ENCODE results near the gene RXRA.

DNA sequence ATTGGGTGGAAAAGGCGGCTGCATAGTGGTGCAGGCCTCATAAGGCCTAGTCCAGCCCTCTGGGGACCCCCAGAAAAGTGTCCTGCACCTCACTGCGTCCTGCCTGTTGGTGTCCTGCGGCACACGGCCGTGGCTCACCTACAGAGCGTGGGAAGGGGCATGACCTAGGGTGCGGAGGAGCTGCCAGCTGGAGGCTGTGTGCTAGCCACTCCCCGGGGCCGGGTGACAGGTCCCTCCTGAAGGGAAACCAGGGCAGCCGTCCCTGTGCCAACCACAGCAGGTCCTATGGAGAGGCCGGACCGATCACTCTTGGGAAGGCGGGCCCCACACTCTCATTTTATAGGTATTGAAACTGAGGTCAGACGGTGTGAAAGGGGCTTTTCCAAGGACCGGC is 150.7 kb downstream of the RXRA start:
- TF ChIP-seq POLR2AphosphoS5 (IDR thresholded peaks at IDR 0.05; ENCODE audit: low read depth) (no peak), REST (IDR thresholded peaks at IDR 0.05; ENCODE audit: insufficient replicate concordance, low read depth) (no peak)
- TF ChIP-seq, protein P1, sequence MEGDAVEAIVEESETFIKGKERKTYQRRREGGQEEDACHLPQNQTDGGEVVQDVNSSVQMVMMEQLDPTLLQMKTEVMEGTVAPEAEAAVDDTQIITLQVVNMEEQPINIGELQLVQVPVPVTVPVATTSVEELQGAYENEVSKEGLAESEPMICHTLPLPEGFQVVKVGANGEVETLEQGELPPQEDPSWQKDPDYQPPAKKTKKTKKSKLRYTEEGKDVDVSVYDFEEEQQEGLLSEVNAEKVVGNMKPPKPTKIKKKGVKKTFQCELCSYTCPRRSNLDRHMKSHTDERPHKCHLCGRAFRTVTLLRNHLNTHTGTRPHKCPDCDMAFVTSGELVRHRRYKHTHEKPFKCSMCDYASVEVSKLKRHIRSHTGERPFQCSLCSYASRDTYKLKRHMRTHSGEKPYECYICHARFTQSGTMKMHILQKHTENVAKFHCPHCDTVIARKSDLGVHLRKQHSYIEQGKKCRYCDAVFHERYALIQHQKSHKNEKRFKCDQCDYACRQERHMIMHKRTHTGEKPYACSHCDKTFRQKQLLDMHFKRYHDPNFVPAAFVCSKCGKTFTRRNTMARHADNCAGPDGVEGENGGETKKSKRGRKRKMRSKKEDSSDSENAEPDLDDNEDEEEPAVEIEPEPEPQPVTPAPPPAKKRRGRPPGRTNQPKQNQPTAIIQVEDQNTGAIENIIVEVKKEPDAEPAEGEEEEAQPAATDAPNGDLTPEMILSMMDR (IDR thresholded peaks at IDR 0.05; ENCODE audit: insufficient read depth, low read length), result no peak
